SK-N-MC (cell line): ENCODE data around the gene F11R.

ENCODE experiments used
- EZH2 ChIP-seq: fragments of 200-600 bp; sonication (generic); IDR thresholded peaks from one replicate; pipeline ENCODE4 v1.6.1; 2017; ENCODE audit warnings: antibody characterized with exemption
- FOXP2 ChIP-seq: optimal IDR thresholded peaks from 2 replicates; pipeline ENCODE3; 2011; ENCODE audit warnings: mild to moderate bottlenecking, moderate library complexity; ENCODE audit not compliant: insufficient read depth; ENCODE audit errors: extremely low read length, control extremely low read depth
- POLR2AphosphoS5 ChIP-seq: IDR thresholded peaks from 2 replicates; pipeline ENCODE4 v1.6.1; 2012; ENCODE audit warnings: mild to moderate bottlenecking, low read depth, low read length, borderline replicate concordance

- TF ChIP-seq EZH2, result no peak
- TF ChIP-seq FOXP2, result no peak
- TF ChIP-seq POLR2AphosphoS5, result no peak
These were observed 12.8 kb upstream of the F11R start for GRCh38 chr1:161033751-161034150.
